Esophagus muscularis mucosa (tissue), 4 donors: ENCODE results near the gene SLC35B2. TPM values are rescaled to one million over a fixed set of nuclear protein-coding genes. Genes with fewer than 3 reads are reported as not detected.

Experiments
- DNase-seq: peaks from one replicate; pipeline ENCODE4 v3.0.0-alpha.2; 2017; ENCODE audit errors: extremely low spot score
- H3K27ac ChIP-seq, 4 donors: fragments of 200-600 bp; sonication (generic); replicated peaks in 1 of 4; 1 replicate in 3 of 4; 2 replicates in 1 of 4; pipeline ENCODE4 v1.5.1; 2016 to 2019; ENCODE audit warnings: mild to moderate bottlenecking in 1 of 4
- H3K27me3 ChIP-seq, 4 donors: fragments of 200-600 bp; sonication (generic); one replicate each; pipeline versions ENCODE4 v1.5.1 to v1.6.0; 2016 to 2019
- H3K36me3 ChIP-seq, 4 donors: fragments of 200-600 bp; sonication (generic); one replicate each; pipeline ENCODE4 v1.5.1; 2016 to 2019
- H3K4me1 ChIP-seq, 4 donors: fragments of 200-600 bp; sonication (generic); one replicate each; pipeline ENCODE4 v1.5.1; 2016 to 2019
- H3K4me3 ChIP-seq, 4 donors: fragments of 200-600 bp; sonication (generic); 1 replicate in 2 of 4; 2 replicates in 2 of 4; pipeline ENCODE4 v1.5.1; 2016 to 2019; ENCODE audit warnings: mild to moderate bottlenecking in 4 of 4, moderate library complexity in 1 of 4
- H3K9me3 ChIP-seq, 4 donors: fragments of 200-600 bp; sonication (generic); 1 replicate in 3 of 4; 2 replicates in 1 of 4; pipeline ENCODE4 v1.5.1; 2016 to 2019
- EP300 ChIP-seq: sonication (generic); formaldehyde crosslinking; IDR thresholded peaks from one replicate; pipeline ENCODE4 v1.6.1; 2017; ENCODE audit warnings: antibody characterized with exemption
- POLR2A ChIP-seq: fragments of 450-650 bp; IDR thresholded peaks from one replicate; pipeline ENCODE4 v1.6.1; 2017; ENCODE audit warnings: antibody characterized with exemption, moderate library complexity, mild to moderate bottlenecking, low read depth
- POLR2AphosphoS5 ChIP-seq, 2 donors: sonication (generic); formaldehyde crosslinking; IDR thresholded peaks; one replicate each; pipeline ENCODE4 v1.6.1; 2017; ENCODE audit warnings: antibody characterized with exemption in 2 of 2
- WGBS: methylation state at CpG from one replicate; pipeline ENCODE4 v1.1.5; 2018; 5-methylcytosine and 5-hydroxymethylcytosine counted together
- intact Hi-C: fragments of 100-400 bp; cut with DNase I; formaldehyde crosslinking; loops from one replicate; pipeline ENCODE4 v1.15.1; 2023
- total RNA-seq, 4 donors: library from RNA; depleted of rRNA; stranded (reverse); fragments of >200 nt; gene quantifications; one replicate each; pipeline versions ENCODE4 v1.1.0 to v1.2.1, GENCODE V29; 2016
- TF ChIP-seq, protein P1 (sequence below), 3 experiments: fragments of 200-600 bp in 2 of 3; fragments of 450-650 bp in 1 of 3; sonication (generic) in 2 of 3; IDR thresholded peaks; one replicate each; pipeline ENCODE4 v1.5.1; 2017 to 2019; ENCODE audit warnings: antibody characterized with exemption in 3 of 3, mild to moderate bottlenecking in 2 of 3, moderate library complexity in 1 of 3

Gene SLC35B2
- total RNA-seq, 4 donors from 2014 or later = 22.8 to 37.9 (median 32.6) TPM

- H3K4me3 ChIP-seq = no peak overlapping the region
- 92% methylated on average over 1 of the region's 1 CpG for WGBS
- peaks cover 10 to 31% (median 22%) of the 10 kb centered on the region in 4 donors for H3K4me1 ChIP-seq
- no peaks in the 10 kb centered on the region for H3K9me3 ChIP-seq
- no peak for DNase-seq
- TF ChIP-seq EP300 (no peak), POLR2AphosphoS5 (IDR thresholded peaks at IDR 0.05) (no peak), POLR2A (no peak)
- TF ChIP-seq, protein P1, sequence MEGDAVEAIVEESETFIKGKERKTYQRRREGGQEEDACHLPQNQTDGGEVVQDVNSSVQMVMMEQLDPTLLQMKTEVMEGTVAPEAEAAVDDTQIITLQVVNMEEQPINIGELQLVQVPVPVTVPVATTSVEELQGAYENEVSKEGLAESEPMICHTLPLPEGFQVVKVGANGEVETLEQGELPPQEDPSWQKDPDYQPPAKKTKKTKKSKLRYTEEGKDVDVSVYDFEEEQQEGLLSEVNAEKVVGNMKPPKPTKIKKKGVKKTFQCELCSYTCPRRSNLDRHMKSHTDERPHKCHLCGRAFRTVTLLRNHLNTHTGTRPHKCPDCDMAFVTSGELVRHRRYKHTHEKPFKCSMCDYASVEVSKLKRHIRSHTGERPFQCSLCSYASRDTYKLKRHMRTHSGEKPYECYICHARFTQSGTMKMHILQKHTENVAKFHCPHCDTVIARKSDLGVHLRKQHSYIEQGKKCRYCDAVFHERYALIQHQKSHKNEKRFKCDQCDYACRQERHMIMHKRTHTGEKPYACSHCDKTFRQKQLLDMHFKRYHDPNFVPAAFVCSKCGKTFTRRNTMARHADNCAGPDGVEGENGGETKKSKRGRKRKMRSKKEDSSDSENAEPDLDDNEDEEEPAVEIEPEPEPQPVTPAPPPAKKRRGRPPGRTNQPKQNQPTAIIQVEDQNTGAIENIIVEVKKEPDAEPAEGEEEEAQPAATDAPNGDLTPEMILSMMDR (IDR thresholded peaks at IDR 0.05) = no peak
- H3K27ac ChIP-seq = no peak overlapping the region
- no peaks in the 10 kb centered on the region for H3K36me3 ChIP-seq
- intact Hi-C loops = no loop called here
- H3K27me3 ChIP-seq = peaks cover 4 to 65% (median 34%) of the 10 kb centered on the region in 4 donors
Observed at GRCh38 chr6:44269178-44269920, 12.0 kb upstream of the SLC35B2 start.

GRCh38 chr6:44268095-44268628 is 10.8 kb upstream of the SLC35B2 start:
- intact Hi-C loops = loop anchor here (1.0 kb wide), 1 partner anchor 70 kb away; no protein-coding TSS in a partner anchor
- H3K4me3 ChIP-seq = no peak overlapping the region
- no peak overlapping the region for H3K27ac ChIP-seq
- H3K9me3 ChIP-seq = no peaks in the 10 kb centered on the region
- peaks cover 22 to 42% (median 34%) of the 10 kb centered on the region in 4 donors for H3K4me1 ChIP-seq
- no peak for DNase-seq
- 31% methylated on average over 5 of the region's 5 CpGs for WGBS
- peaks cover 4 to 53% (median 33%) of the 10 kb centered on the region in 4 donors for H3K27me3 ChIP-seq
- TF ChIP-seq EP300 (no peak), POLR2AphosphoS5 (IDR thresholded peaks at IDR 0.05) (peak in 1 of 2 donors; percentile 38), POLR2A (no peak)
- TF ChIP-seq, protein P1 (IDR thresholded peaks at IDR 0.05) = peak; percentile 87 to 95 (median 89)
- no peaks in the 10 kb centered on the region for H3K36me3 ChIP-seq

DNA sequence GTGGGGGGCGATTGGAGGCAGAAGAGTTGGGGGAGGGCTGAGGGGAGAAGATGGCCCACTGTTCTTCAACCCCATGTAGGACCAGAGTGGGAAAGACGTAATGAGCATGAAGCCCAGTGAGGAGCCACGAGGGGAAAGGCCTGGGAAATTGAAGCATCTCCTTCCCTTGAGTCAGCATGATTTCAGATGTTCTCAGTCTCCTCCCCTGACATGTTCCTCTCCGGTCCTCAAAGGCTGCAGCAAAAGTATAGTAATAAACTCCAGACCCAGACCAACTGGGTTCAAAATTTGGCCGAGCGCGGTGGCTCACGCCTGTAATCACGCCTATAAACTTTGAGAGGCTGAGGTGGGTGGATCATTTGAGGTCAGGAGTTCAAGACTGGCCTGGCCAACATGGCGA is 9.9 kb upstream of the SLC35B2 start:
- Histone ChIP-seq H3K27me3 (peaks cover 4 to 44% (median 26%) of the 10 kb centered on the region in 4 donors), H3K36me3 (no peaks in the 10 kb centered on the region), H3K4me3 (no peak overlapping the region), H3K4me1 (peaks cover 26 to 51% (median 43%) of the 10 kb centered on the region in 4 donors), H3K27ac (no peak overlapping the region), H3K9me3 (no peaks in the 10 kb centered on the region)
- intact Hi-C loops = no loop called here
- WGBS = 68% methylated on average over 10 of the region's 10 CpGs
- TF ChIP-seq, protein P1 (IDR thresholded peaks at IDR 0.05) = no peak
- no peak for TF ChIP-seq POLR2A
- TF ChIP-seq EP300 = no peak
- no peak for TF ChIP-seq POLR2AphosphoS5 (IDR thresholded peaks at IDR 0.05)
- DNase-seq = no peak

GRCh38 chr6:44266347-44266746 is 9.0 kb upstream of the SLC35B2 start:
- peaks cover 0 to 5% (median 0%) of the 10 kb centered on the region in 4 donors for H3K36me3 ChIP-seq
- peaks cover 4 to 35% (median 19%) of the 10 kb centered on the region in 4 donors for H3K27me3 ChIP-seq
- H3K4me1 ChIP-seq = peaks cover 26 to 58% (median 46%) of the 10 kb centered on the region in 4 donors
- WGBS = 85% methylated on average over 3 of the region's 3 CpGs
- no peak overlapping the region for H3K27ac ChIP-seq
- no peak for DNase-seq
- no peak overlapping the region for H3K4me3 ChIP-seq
- intact Hi-C loops = no loop called here
- no peaks in the 10 kb centered on the region for H3K9me3 ChIP-seq
- TF ChIP-seq, protein P1 (IDR thresholded peaks at IDR 0.05) = no peak
- TF ChIP-seq POLR2AphosphoS5 (IDR thresholded peaks at IDR 0.05) (no peak), EP300 (no peak), POLR2A (no peak)
